GM19395 (cell line): ENCODE data around the gene PRDM10.

Experiments used
- ATAC-seq: cut with Tn5 transposase; IDR thresholded peaks from one replicate; pipeline ENCODE4 v1.9.1; 2021; ENCODE audit warnings: mild to moderate bottlenecking, moderate library complexity; ENCODE audit not compliant: unreplicated experiment

Gene PRDM10

DNA sequence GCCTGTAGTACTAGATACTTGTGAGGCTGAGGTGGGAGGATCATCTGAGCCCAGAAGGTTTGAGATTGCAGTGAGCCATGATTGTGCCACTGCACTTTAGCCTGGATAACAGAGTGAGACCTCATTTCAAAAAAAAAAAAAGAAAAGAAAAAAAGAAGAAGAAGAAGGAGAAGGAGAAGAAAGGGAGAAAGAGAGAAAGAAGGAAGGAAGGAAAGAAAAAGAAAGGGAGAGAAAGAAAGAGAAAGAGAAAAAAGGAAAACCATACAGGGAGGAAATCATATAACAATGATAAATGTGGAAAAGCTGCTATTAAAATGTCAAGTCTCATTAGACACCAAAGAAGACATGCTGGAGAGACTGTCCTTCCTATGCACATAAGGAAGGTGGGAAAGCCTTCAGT is 5.7 kb upstream of the PRDM10 start:
- ATAC-seq = no peak

DNA sequence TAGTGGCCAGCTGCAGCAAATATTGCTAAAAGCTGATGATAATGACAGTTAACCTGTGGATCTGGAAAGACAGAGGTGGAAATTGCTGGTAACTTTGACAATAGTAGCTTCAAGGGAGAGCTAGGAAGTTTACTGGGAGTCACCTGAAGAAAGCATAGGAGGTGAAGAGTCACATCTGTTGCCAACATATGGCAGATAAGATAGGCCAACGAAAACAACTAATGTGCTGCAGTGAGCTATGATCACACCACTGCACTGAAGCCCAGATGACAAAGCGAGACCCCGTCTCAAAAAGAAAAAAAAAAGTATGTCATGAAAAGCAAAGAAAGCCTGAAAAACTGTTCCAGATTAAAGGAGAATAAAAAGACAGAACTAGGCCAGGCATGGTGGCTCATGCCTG is 4.3 kb upstream of the PRDM10 start:
- ATAC-seq = no peak

DNA sequence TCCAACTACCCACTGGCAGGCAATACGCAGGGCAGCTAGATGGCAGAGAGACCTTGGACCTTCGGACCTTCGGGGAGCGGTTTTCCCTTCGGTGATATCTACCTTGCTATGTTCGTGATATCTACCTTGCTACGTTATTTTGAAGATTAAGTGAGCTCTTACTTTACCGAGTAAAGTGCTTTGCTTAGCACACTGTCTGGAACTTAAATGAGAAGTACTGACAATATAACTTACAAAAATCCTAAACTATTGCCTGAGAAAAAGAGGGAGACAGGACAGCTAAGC is 1.0 kb upstream of the PRDM10 start:
- ATAC-seq = no peak

DNA sequence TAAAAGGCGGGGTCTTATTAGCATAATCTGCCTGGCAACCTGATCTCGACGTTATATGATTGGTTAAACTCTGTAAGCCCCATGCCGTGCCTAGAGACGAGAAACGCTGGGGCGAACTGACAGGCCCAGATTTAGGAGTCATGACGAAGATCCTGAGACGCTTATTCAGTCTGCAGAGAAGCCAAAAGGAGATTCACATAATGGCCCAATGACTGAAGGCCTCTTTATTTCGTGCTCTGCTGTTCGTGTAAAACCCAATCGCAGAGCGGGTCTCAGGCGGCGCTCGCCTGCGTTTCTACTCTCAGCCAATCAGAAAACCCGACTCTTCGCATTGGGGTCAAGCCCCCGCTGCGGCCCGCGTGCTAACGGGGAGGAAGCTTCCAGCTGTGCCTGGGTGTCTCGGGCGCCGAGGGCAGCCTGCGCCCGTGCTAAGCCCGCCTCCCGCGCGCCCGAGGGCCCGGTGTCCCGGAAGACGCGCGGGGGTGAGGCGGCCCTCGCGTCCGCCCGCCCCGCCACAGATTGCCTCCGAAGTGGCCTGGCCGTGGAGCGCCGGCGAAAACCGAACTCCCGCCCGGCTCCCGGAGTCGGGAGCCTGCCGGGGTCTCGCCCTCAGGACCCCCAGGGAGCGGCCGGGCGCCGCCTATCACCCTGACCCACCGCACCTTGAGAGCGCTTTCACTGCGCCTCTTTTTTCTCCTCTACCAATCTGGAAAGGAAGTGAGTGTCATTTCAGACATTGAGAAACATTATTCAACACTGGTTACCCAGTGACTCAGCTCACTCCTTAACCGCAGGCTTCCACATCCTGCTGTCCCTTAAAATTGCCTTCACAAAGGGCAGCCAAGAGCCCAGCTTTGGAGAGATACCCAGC is 446 bp upstream of the PRDM10 start:
- peak; percentile 82 for ATAC-seq

DNA sequence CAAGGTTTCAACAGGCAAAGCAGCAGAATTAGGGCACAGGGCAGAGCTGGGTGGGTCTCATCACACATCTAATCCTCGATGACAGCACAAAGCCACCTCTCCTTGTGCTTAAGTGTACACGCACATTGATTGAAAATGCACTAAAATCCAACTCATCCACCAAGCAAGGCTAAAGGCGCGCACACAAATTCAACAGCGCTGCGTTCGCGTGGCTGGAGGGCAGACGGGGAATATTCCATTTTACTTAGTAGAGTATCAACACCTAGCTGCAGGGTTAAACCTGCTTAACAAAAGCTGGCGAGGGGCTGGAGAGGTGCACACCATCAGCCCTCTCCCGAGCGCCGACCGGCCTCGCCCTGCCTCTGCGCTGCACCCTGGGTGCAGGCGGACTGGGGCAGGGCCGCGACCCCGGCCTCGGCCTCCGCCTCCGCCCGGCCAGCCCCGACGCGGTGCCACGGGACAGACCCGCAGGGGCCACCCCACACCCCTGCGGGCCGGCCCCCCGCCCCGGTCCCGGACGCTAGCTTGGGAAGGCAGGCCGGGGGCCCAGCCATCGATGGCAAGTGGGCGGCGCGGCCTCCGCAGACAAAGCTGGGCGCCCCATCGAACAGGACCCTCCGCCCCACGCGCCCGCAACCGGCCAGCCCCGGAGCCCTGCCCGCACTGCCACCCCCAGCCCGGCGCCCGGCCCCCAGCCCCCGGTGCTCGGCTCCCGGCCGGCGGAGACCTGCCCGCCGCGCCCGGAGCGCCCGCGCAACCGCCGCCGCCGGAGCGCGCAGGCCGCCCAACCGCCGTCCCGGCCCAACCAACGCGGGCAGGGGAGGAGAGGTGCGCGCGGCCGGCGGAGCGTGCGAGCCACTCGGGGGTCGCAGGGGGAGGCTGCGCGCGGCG is 929 bp downstream of the PRDM10 start:
- peak; percentile 35 for ATAC-seq

DNA sequence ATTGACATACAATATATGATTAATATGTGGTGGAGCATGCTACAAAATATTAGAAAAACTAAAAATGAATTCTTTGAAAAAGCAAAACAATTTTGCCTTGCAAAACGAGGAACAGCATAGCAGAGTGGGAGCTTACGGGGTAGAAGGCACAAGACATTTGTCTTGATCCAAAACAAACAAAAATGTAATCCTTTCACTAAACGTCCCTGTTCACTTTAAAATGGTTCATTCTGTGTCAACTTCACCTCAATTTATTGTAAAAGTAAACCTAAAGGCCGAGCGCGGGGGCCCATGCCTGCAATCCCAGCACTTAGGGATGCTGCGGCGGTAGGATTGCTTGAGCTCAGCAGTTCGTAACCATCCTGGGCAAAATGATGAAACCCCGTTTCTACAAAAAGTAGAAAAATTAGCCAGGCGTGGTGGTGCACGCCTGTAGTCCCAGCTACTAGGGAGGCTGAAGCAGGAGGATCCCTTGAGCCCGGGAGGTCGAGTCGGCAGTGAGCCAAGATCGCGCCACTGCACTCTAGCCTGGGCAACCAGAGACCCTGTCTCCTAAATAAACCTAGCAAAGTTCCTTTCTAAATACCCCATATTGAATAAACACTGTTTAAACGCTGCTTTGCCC is 2.0 kb downstream of the PRDM10 start:
- no peak for ATAC-seq

DNA sequence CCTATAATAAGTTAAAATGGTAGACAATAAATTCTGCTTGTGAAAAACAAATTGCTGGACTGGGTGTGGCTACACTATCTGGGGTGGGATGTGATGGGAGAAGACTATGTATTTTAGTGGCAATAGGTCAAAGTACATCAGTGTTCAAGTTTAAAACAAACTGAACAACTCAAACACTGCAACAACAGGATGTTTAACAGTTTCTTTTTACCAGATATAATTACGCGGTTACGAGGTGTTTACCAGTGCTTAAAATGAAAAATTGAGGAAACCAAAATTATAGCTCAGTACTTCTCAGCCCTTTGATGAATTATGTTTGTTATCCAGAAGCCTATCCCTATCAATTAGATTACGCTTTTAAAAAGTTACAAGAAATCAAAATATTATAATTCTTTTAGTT is 3.2 kb downstream of the PRDM10 start:
- ATAC-seq = no peak

DNA sequence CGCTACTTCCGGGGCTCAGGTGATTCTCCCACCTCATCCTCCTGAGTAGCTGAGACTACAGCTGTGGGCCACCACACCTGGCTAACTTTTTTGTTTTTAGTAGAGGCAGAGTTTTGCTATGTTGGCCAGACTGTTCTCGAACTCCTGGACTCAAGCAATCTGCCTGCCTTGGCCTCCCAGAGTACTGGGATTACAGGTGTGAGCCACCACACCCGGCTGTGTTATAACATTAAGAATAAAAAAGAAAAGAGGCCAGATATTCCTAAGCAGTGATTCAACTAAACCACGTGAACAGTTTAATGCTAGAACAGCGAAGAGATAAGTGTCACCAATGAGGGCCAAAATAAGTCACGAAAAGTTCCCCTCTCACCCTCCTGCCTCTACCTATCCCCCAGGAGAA is 3.7 kb downstream of the PRDM10 start:
- ATAC-seq = no peak

DNA sequence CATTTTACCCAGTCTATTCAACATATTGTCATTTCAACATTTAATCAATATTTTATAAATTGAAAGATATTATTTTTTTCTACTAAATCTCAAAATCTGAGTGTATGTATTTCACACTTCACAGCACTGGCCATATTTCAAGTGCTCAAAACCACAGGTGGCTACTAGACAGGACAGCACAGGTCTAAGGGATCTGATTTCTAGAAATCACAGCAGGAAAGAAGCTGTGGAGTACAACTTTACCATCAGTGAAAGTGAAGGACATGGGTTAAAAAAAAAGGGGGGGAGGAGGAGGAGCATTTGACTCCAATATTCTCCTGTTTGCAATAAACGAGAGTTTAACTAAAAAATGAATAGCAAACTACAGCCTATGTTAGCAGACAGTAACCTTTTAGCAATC is 4.5 kb downstream of the PRDM10 start:
- ATAC-seq = no peak

DNA sequence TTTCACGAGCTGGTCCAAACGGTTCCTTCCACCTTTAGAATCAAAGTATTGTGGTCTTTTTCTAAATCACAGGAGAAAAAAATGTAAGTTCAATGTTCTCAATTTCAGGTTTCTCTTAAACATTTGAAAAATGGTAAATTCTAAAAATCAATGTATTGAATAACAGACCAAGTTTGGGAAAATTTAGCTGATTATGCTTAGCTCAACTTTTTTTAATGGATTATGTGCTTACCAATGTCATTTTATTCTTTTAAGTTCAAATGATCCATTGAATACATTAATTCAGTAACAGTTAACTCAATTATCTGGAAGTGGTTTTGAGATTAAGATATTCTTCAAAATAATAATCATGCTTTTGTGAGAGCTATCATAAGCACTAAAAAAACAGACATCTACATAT is 5.1 kb downstream of the PRDM10 start:
- ATAC-seq = no peak

DNA sequence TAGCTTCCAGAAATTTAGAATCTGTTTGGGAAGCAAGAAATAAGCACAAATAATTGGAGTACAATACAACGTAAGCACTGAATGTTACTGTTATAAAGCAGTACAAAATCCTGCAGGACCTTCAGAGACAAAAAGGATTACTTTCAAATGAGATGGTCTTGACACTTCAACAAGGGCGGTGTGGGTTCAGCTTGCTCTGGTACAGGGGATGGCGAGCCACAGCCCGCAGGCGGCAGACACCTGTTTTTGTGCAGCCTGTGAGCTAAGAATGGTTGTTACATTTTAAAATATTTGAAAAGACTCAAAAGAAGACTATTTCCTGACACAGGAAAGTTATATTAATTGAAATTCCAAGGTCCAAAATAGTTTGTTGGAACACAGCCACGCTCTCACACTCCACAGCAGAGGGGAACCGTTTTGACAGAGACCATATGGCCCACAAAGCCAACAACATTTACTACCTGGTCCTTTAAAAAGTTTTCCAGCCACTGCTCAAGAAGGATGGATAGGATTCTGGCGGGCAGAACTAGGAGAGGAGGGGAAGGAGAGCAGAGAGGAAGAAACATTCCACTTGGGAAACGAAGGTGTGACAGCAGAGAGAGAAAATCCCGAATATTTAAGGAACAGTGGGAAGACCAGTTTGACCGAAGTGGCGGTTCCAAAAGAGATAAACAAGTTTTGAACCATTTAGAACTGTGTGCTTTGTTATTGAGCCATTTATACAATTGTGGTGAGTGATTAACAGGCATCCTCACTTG is 6.3 kb downstream of the PRDM10 start:
- ATAC-seq = no peak

DNA sequence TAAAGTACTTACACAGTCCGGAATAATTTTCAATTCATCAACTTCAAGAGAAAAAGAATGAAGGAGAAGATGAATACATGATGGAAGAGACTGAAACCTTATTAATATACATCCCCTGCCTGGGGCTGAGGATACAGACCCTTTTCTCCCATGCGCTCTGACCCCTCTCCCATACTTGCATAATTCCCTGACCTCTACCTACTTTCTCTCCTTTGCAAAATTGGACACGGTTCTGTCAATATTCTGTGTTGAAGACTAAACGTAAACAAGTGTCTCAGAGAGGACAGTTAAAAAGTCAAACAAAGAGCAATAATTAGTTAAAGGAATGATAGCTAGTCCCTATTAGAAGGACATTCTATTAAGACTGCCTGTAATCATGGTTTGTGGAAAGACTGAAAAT is 7.5 kb downstream of the PRDM10 start:
- ATAC-seq = no peak

DNA sequence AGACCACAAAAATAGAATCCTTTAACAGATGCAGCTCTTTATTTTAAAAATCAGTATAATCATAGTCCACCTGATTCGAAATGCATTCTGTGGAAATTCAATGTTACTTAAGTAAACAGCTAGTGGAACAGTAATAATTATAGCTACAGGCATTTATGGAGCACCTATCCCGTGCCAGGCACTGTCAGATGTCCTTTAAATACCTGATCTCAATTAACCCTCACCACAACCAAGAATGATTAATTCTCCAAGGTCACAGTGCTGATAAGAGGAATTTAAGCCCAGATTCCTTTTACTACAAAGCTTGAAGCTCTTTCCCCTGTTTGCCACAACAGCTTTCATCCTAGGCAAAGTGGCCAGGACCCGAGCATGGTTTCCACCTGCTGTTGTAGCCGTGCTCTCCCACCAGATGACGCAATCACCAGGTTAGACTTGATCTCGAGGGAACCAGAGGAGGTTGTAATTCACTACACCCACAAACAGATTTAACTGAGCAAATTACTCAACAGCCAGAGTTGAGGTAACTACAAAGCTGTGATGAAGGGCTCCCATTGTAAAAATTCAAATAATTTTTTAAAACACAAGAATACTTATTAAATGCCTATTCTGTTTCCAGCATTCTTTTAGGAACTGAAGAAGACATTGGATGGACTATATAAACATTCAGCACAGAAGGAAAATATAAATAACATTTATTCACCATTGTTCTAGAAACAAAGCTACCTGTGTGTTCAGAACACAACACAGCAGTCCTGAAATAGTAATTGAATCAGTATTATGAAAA is 10.3 kb downstream of the PRDM10 start:
- ATAC-seq = peak; percentile 81

DNA sequence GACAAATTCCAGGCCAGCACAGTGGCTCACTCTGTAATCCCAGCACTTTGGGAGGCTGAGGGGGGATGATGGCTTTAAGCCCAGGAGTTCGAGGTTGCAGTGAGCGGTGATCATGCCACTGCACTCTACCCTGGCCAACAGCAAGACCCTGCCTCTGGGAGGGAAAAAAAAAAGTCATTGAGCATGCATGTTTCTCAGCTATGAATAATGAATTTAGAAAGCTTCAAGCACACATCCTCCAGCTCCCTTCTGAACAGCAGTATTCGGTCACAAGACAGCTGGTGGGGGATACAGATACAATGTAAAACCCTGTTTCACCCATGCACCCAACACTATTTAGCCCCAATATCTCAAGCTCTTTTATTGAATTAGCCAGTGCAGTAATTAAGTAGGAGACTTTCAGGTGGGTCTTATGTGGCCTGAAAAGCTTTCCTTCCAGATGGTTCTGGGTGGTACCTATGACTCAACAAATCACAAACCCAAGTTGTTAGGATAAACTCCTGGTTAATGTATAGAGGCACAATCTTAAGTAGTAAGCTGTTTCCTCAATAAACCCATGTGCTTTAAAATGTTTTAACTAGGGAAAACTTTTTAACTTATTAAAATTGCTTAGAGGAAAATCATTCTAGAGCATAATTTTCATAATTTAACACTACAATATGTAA is 13.4 kb downstream of the PRDM10 start:
- ATAC-seq = no peak

DNA sequence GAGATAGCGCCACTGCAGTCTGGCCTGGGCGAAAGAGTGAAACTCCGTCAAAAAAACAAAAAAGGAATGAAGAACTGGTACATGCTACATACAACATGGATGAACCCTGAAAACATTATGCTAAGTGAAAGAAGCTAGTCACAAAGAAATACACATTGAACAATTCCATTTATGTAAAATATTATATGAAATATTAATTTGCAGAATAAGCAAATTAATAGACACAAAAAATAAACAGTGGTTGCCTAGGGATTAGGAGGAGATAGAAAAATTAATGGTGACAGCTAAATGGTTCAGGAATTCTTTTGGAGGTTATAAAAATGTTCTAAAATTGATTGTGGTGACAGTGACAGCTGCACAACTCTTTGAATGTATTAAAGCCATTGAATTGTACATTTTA is 14.7 kb downstream of the PRDM10 start:
- no peak for ATAC-seq

DNA sequence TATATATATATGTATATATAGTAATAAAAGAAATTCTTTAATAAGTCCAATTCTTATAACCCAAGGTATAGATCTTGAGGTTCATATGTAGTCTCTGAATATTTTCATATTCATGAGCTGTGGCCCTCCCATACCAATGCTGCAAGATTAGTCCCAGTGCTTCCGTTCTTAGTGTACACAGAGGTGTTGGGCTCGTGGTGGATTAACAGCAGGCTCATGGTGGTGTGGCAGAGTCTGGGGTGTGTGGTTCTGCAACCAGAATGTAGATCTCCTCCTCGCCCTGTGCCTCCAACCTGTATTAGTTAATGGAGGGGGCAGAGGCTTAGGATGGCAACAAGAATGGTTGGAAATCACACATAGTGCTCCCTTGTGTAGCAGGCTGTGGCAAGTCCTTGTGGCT is 16.8 kb downstream of the PRDM10 start:
- ATAC-seq = no peak

DNA sequence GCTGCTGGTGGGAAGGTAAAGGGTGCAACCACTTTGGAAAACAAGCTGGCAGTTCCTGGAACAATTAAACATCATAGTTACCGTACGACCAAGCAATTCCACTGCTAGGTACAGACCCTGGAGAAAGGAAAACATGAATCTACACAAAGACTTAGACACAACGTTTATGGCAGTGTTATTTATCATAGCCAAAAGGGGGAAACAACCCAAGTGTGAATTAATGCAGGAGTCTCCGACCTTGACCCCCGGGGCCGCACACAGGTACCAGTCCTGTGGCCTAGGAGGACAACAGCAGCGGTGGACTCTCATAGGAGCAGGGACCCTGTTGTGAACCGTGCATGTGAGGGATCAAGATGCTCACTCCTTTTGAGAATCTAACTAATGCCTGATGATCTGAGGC is 22.5 kb downstream of the PRDM10 start:
- no peak for ATAC-seq

DNA sequence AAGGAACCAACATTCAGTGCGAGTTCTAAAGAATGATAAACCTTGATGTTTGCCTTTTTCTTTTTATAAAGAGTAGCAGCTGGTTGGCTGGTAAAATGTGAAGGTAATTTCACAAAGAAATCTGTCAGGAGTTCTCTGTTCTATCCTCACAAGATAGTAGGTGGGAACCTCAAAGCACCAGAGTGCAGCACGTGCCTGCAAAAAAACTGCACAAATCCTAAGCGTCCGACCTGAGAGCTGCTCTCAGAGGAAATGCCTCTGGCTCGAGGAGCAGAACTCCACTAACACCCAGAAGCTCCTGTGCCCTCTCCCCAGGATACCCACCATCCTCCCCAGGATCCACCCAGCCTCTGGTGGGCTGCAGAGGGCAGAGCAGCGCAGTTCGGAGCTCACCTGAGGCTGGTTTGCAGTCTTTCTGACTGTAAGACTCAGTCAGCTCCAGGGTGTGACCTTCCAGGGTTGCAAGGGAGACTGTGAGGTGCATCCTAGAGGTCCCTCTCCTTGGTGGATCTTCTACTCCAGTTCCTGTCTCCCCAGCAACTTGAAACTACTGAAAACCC is 23.5 kb downstream of the PRDM10 start:
- ATAC-seq = no peak

DNA sequence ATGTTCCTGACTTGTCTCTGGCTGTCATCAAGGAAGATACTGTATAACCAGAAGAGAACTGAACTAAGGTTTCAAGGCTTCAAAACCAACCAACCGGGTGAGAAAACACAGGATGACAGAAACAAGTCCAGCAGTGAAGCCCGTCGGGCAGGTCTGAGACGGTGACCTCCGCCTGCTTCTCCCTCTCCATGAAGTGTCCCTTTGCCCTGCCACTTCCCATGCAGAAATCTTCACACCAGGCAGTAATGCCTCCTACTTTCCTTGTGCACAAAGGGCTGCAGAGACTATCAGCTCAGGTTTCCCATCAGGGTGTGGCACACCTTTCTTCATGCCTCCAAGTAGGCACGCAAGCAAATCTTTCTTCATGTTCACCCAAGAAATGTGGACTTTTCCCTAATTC is 24.2 kb downstream of the PRDM10 start:
- no peak for ATAC-seq

DNA sequence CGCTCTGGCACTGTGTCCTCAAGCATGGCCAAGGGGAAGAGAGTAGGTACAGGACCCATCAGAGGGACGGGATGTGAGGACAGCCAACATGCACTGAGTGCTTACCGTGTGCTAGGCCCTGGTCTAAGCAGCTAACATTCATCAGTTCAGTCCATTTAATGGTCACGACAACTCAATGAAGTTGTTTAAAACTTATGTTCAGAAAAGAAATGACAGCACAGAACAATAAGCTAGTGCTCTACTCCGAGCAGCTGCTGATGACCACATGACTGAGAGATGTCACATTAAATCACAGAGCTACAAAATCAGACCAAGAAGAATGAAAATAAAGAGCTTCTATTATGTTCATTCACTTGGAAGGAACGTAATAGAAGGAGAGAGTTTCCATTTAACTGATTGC is 26.3 kb downstream of the PRDM10 start:
- no peak for ATAC-seq
